Inferior parietal cortex (tissue), 1 donor: ENCODE data around the gene OSBPL10.

Experiments used
- DNase-seq: peaks from one replicate; pipeline ENCODE4 v3.0.0-alpha.2; 2016; ENCODE audit errors: extremely low spot score

Gene OSBPL10

DNA sequence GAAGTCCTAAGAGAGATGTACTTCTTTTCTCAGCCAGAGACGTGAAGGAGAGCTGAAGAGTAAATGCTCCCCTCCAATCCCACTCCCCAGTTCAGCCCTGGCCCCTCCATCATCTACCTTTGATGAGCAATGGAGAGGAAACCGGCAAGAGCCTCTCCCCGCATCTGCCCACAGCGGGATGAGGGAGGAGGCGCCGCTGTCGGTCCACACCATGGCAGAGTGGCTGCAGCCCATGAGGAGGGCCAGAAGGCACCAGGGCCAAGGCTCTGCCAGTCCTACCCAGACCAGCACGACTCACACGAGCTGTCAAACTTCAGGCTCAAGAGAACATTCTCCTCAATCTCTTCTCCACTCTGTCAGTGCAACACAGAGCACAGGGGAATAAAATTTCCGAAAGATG lies 129.8 kb downstream of the OSBPL10 start:
- DNase-seq: no peak

DNA sequence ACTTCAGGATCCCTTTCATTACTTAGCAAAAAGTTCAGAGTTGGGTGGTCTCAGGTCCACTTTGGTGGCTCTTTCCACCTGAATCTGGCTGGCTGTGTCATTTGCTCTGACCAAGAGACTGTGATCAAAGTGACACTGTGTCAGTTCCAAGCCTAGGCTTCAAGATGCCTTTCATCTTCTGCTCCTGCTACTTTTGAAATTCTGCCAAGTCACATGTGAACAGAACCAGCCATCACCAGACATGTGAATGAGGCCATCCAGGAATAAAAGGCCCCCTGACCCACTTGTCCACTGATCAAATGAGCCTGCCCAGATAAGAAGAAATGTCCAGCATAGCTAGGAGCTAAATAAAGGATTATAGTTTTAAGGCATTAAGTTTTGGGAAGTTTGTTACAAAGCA lies 132.2 kb downstream of the OSBPL10 start:
- no peak for DNase-seq

DNA sequence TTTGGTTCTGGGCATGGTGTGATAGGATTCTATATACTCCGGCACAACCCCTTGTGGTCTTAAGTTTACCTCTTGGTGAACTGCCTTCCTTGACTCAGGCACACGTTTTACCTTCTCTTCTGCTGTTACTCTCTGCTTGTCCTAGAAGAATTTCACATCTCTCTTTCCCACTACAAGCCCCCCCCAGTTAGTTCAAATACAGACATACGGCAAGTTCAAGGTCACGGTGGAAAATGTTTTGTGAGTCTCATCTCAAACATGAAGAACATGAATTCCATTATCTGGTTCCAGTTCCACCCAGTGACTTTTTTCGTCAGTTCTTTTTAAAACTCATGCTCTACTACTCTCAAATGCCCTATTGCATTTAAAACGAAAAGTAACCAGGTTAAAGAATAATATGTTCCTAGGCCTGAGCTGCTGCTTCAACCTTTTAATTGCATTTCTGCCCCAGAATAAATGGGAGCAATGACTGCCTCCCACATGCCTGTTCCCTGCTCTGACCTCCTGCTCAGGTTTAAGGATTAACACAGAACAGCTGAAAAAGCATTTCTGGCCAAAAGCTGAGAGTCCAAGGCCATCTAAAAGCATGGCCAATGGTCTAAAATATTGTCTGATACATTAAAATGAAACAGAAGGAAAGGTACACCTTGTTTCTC lies 132.8 kb downstream of the OSBPL10 start:
- no peak for DNase-seq

DNA sequence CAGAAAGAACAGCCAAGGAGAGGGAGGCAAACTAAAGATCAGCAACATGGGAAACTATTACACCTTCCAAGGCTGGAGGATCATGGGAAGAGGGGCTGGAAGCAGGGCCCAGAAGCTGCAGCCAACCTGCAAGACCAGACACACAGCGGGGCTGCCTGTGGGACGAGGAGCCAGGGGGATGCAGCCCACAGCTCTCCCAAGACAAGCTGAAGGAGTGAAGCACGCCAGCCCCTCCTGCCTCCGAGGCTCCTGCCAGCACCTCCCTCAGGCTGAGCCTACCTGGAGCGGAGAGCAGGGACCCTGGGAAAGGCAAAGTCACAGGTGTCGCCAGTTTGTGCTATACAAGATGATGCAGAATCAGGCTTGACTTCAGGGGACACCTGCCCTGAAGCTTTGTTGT lies 133.3 kb downstream of the OSBPL10 start:
- no peak for DNase-seq

DNA sequence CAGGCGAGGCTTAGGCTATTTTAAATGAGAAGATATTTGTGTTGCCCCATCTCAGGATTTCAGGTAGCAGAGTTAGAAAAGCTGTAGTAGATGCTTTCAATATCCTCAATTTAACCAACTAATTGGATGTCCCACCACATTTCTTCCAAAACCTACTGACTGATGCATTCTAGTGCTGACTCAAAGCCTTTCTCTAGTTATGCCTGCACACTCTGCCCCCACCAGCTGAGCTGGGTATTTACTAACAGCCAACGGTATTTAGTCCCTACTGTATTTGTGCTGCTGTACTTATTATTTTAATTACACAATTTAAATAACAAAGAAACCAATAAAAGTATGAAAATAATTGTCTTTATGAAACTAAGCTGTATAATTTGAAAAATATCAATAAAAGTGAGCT lies 139.5 kb downstream of the OSBPL10 start:
- DNase-seq: no peak

DNA sequence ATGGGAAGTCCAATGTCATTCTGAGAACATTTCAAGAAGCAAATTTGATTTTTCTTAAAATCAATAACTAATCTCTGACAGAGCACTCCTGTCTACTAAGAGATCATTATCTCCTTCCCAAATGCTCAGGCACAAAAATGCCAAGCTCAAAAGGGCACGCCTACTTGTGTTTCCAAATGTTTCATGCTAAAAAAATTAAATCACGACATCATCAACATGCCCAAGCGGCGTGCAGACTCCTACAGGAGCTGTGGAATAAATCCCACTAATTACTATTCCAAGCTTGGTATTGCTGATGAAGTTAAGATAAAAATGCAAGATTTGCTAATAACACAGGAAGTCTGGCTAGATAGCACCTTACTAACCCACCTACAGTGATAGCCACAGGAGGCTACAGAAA lies 140.8 kb downstream of the OSBPL10 start:
- no peak for DNase-seq

DNA sequence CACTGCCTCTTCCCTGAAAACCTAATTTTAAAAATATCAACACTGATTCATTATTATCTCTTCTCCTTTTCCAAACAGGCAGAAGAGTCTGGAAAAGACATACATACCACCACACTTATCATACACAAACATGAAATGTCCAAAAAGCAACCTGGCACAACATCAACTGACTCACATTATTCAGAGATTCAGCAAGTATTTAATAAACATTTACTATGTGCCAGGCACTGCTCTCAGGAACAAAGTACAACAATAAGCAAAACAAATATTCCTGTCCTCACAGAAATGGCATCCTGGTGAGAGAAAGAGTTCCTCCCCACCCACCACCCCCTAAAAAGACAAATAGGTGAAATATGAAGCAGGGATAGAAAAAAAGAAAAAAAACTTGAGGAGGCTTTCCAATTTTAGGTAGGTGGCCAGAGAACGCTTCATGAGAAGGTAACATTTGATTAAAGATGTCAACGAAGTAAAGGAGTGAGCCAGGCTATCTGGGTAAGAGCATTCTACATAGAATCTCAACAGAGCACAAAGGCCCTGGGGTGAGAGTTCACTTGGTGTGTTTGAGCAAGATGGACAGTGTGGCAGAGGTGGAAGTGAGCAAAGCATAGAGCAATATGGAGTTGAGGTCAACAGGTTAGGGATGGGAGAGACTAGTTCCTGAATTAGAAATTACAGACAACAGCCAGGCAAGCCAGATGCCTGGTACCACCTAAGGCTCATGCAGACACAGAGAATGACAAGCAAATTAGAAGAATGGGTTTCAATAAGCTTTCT lies 141.7 kb downstream of the OSBPL10 start:
- no peak for DNase-seq

DNA sequence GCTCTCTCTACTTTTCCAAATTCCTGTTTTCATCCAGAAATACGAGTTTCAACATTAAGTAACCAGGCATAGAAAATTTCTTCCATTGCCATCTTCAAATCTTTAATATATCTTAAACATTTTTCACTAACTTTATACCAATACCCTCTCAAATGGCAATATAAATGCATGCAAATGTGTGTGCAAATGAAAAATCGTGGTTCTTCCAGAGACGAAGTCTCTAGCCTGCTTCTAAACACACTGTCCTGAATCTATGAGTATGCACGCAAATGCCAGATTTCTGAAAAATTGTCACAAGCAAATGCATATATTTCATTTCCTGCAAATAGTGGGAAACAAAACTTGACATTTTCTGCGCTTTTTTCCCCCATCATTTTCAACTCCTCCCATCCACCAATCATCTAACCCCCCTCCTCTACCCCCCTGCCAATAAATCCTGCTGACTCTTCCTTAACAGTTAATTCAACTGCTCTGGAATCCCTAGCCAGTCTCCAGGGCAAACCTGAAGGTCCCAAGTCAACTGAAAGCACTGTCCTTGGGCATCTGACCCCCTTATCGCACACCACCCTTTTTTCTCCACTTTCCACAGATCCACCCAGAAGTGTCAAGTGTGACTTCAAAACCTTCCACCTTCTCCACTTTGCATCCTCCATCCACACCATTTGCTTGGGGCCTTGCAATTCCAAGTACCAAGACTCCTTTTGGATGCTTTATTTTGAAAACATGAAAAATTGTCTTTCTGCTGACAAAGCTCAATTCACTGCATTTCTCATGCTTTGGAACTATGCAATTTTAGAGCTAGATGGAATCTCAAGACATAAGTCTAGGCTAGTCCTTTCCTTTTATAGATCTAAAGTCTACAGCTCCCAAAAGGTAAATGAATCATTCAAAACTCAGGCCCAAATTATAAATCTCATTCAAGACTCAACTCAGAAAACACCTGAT lies 144.7 kb downstream of the OSBPL10 start:
- no peak for DNase-seq

DNA sequence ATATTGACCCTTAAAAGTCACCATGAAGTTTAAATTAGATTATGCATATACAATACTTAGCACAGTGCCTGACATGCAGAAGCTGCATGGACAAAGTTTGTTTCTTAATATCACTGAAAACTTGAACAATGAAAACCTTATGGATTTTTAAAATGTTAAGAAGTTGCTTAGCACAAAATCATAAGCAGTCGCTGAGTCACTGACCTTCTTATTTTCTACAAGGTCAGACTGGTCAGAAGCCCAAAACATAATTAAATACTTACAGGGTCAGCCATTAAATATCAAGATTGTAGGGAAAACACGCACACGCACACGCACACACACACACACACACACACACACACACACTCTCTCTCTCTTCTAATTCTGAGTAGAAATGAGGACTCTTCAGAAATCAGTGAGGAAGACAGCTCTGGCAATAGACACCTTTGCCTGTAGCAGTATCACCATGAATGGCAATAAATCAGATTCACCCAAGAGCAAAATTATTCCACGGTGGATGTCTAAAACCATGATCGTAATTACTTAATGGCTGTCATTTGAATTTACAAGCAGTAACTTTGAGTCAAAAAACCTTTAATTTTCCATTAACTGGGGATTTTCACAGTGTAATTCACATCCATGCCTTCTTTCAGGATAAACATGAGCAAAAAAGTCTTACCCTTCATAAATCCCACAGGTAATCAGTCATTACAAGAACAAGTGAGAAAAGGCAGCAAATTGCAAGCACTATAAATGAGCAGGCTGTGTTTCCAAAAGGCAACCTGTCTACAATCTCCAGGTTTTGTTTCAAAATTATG lies 147.5 kb downstream of the OSBPL10 start:
- DNase-seq: no peak

DNA sequence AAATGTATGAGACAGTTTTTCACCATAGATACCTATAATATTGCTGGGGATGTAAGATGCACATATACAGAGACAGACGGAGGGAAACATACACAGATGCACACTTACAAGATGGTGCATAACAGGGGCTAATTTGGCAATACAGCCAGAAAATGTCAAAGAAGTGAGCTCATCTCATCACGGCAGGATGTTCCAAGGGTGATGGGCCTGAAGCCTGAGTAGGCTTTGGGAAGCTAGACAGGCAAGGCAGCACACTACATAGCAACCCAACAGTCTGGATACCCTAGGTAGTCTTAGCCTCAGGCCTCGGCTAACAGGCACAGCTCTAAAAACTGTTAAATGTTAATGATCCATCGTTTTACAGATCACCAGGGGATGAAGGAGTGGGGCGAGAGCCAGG lies 148.5 kb downstream of the OSBPL10 start:
- DNase-seq: no peak

DNA sequence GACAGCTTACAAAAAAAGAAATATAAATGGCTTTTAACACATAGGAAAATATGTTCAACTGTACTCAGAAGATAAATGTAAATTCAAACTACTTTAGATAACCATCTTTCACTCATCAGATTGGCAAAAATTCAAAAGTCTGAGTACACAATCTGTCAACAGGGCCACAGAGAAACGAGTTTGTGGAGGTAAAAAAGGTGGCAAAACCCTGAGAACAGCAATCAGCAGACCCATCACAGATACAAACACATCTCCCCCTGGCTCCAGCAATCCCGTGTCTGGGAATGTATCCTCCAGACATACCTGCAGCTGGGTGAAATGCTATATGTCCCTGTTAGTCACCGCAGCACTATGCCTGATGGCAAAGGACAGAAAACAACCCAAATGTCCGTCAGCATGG lies 149.5 kb downstream of the OSBPL10 start:
- no peak for DNase-seq

DNA sequence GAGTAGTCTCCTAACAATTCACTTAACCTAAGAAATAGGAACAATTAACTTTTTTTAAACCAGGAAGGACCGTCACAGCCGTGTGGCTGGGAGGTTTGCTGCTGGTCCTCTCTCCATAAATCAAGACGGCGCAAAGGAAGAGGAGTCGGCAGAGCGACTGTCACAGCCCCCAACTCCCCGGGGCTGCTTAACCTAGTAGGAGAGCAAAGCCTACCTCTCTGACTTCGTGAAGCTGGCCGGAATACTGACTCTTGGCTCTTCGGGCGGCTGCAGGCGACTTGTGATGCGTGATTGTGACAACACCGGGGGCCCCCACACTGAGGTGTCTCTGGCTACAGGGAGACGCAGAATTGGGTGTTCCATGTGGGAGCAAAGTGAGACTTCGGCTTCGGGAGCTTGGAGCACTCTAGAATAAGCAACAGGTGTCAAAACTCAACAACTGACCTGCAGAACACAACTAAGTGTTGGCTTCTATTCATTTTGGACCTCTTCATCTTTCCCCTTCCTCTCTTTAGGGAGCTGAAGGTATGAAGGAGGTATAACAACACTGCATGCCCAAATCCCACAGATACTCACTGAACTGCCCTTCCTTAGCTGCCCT lies 151.1 kb downstream of the OSBPL10 start:
- DNase-seq: no peak

DNA sequence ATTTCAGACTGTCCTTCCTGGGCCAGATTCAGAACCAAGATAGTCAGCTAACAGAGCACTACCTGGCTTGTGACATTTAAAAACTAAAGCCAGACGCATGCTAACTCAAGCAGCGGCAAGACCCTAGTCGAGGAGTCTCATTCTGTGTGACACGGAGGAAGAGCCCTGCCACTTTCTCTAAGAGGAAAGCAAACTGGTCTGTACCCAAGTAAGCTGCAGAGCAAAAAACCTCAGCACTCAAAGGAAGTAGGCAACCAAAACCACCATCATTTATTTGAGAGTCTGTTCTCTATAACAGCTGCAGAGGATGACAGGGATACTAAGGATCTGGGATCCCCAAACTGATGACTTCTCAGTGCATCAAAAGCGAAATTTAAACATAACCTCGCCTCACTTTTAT lies 152.1 kb downstream of the OSBPL10 start:
- no peak for DNase-seq

DNA sequence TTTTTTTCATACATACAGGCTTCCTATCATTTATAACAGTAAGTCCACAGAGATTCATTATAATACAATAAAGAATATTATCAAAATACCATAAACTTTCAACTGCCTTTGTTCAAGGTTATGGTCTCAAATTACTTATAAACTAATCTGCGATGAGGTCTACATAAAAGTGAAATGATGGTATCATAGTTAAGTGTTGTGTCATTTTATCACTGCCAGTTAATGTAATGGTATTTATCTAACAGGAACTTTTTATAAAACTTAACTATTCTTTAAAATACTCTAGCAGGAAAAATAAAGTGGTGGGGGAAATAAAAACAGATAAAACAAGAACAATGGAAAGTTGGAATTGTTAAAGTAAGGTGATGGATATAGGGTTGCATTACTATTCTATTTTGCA lies 153.1 kb downstream of the OSBPL10 start:
- no peak for DNase-seq

DNA sequence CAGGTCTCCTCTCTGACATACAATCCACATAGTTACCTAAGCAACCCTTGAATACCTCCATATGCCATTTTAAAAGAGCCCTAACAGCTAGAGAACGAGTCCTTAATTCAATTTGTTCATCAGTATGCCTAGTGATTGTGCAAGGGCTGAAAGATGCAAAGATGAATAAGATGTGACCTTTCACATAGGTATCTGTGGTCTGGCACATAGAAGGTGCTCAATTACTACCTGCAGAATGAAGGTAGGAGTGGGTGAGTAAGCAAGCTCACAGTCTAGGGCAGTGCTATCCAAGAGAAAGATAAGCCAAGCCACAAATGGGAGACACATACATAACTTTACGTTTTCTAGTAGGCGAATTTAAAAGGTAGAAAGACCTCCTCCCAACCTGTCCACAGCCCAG lies 157.9 kb downstream of the OSBPL10 start:
- DNase-seq: no peak

DNA sequence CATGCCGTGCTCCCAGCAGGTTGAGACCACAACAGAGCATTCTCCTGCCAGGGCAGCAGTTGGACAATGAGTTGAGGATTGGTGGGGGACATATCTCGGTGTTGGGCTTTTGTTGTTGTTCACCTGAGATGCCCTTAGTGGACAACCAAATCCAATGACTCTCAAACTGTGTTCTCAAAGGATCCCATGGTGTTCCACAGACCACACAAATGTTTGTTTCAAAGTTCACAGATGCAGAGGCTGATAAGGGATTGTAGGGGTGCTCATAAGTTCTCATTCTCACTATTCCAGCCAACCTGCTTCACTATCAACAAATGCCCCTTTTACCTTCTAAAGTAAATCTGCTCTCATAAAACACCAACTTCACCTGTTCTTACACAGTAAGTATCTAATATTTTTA lies 159.9 kb downstream of the OSBPL10 start:
- DNase-seq: no peak

DNA sequence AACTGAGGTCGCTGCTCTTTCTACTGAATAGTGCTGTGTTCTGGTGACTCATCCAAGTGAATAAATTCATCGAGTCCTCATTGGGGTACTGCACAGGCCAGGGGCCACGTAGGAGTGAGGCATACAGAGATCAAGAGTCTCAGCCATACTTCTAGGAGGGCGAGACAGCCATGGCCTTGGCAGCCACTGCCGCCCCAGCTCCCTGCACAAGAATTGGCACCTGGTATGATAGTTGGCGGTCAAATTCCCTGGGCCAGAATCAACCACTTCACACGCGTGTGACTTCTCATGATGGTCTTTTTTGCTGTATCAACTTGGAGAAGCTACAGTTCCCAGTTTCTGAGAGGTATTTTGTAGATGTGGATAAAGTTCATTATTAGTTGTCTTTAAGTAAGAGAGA lies 161.6 kb downstream of the OSBPL10 start:
- no peak for DNase-seq

DNA sequence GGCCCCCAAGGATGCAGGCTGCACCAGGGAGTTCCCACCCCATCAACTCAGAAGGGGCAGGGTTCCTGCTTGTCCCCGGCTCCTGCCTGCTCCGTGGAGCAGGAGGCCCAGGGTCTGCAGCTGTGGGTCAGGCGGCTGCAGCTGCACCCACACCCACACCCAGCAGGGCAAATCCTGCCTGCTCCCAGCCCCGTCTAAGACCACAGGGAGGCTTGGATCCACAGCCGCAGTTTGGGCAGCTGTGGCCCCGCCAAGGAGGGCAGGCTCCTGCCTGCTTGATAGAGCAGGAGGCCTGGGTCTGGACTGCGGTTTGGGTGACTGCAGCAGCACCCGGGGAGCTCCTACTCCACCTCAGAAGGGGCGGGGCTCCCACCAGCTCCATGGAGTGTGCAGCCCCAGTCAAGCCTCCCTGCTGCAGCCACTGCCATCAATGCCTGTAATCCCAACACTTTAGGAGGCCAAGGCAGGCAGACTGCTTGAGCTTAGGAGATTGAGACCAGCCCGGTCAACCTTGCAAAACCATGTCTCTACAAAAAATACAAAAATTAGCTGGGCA lies 163.6 kb downstream of the OSBPL10 start:
- DNase-seq: no peak

DNA sequence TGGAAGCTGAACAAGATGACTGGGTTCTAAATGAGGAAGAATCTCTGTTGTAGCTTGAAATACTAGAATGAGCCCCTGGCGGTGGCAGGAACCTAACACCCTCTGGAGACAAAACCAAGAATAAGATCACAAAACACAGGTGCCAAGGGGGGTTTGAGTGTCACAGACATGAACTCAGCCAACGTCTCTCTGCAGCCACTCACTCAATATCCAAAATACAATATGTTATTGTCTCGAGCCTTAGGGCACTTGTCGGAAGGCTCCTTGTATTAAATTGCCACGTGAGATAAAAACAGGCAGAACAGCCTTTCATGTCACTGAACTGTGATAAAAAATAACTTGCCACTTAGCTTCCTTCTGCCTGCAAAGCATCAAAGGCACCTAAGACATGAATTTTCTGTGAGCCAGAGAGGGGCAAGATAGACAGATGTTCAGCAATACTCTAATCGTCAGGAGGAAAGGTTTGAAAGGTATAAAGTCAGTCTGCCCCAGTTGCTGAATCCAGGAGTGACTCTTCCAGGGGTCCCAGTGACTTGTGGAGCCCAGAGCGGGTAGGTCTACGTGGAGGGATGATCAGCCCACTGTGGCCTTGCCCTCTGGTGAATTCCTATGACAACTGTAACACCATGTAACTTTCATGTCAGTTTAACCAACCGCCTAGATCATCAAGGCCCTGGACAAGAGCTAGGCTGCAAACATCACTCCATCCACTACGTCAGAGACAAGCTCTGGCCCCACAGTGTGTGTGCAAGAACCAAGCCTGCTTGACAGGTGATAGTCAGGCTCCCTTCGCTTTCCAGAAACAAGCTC lies 165.2 kb downstream of the OSBPL10 start:
- no peak for DNase-seq

DNA sequence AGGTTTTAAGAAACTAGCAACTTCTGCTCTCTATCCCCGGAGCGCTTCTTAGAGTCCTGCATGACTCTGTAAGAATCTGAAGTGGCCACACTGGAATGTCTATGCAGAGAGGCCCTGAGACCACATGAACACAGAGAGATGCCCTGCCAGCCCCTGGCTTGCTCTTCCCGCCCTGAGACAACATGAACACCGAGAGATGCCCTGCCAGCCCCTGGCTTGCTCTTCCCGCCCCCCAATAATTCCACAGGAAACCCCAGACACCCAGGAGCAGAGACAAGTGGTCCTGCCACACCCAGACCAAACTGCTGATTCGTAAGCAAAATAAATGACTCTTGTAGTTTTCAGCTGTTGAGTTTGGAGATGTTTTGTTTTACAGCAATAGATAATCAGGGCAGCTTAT lies 166.1 kb downstream of the OSBPL10 start:
- DNase-seq: no peak
